H1 (cell line): ENCODE measurements around the gene CELF1. TPM values are rescaled to one million over a fixed set of nuclear protein-coding genes. Genes with fewer than 3 reads are reported as not detected.

ENCODE experiments used
- CTCF ChIA-PET: fragments of 300-600 bp; sonication (Branson Sonifier 250); formaldehyde crosslinking; loops from one replicate; lab custom pipeline; 2021; ENCODE audit not compliant: partially characterized antibody; lab: Charles Lee
- POLR2A ChIA-PET: fragments of 300-600 bp; sonication (Branson Sonifier 250); formaldehyde crosslinking; loops from one replicate; lab custom pipeline; 2021; ENCODE audit warnings: inconsistent platforms; ENCODE audit not compliant: partially characterized antibody; lab: Charles Lee
- DNase-seq, 2 experiments: peaks; one replicate each; pipeline versions ENCODE4 v3.0.0 to v3.0.0-alpha.2; 2010 to 2022; ENCODE audit warnings: low spot score in 2 of 2, low read depth in 1 of 2, mixed read lengths in 1 of 2
- FAIRE-seq: peaks from 2 replicates; lab custom pipeline; 2011; peaks lifted over from hg19 to GRCh38; lab: Jason Lieb, UNC
- H2AFZ ChIP-seq: 2 replicates; pipeline ENCODE4 v1.8.1; 2012; ENCODE audit warnings: low read length, inconsistent platforms
- H2AK5ac ChIP-seq: 2 replicates; pipeline ENCODE4 v1.6.1; 2013; ENCODE audit warnings: low read depth, low read length
- H2BK120ac ChIP-seq: replicated peaks from 2 replicates; pipeline ENCODE3; 2013; ENCODE audit warnings: low read depth, low read length, inconsistent platforms
- H2BK12ac ChIP-seq: 2 replicates; pipeline ENCODE4 v1.6.1; 2013; ENCODE audit warnings: low read depth, low read length
- H2BK15ac ChIP-seq: 2 replicates; pipeline ENCODE4 v1.6.1; 2013; ENCODE audit warnings: low read length
- H2BK20ac ChIP-seq: 2 replicates; pipeline ENCODE4 v1.6.1; 2013; ENCODE audit warnings: low read length
- H2BK5ac ChIP-seq: 2 replicates; pipeline ENCODE4 v1.6.1; 2013; ENCODE audit warnings: low read depth, low read length
- H3K14ac ChIP-seq: 2 replicates; pipeline ENCODE4 v1.6.1; 2013; ENCODE audit warnings: inconsistent platforms; ENCODE audit not compliant: insufficient read length
- H3K18ac ChIP-seq: 2 replicates; pipeline ENCODE4 v1.6.1; 2013; ENCODE audit warnings: low read length; ENCODE audit errors: extremely low read depth
- H3K23ac ChIP-seq: 2 replicates; pipeline ENCODE4 v1.6.1; 2013; ENCODE audit warnings: inconsistent platforms; ENCODE audit not compliant: insufficient read length
- H3K23me2 ChIP-seq: 2 replicates; pipeline ENCODE4 v1.6.1; 2013; ENCODE audit warnings: low read depth, low read length
- H3K27ac ChIP-seq: 2 replicates; pipeline ENCODE4 v1.6.1; 2011; ENCODE audit warnings: low read depth, low read length, inconsistent platforms
- H3K27me3 ChIP-seq, 4 experiments: replicated peaks in 1 of 4; 1 replicate in 1 of 4; 2 replicates in 3 of 4; pipeline versions ENCODE4 v1.6.1 to v1.8.1; 2011 to 2013; ENCODE audit warnings: low read length in 3 of 4, mild to moderate bottlenecking in 3 of 4, inconsistent platforms in 2 of 4, mixed read lengths in 2 of 4, moderate library complexity in 1 of 4; ENCODE audit not compliant: control insufficient read depth in 3 of 4, insufficient read depth in 3 of 4; ENCODE audit errors: extremely low read depth in 1 of 4
- H3K36me3 ChIP-seq, 4 experiments: 2 replicates each; pipeline versions ENCODE4 v1.6.1 to v1.8.1; 2011 to 2013; ENCODE audit warnings: mild to moderate bottlenecking in 4 of 4, low read length in 3 of 4, moderate library complexity in 2 of 4, control low read depth in 1 of 4, inconsistent platforms in 1 of 4; ENCODE audit not compliant: insufficient read depth in 4 of 4, control insufficient read depth in 2 of 4
- H3K4ac ChIP-seq: replicated peaks from 2 replicates; pipeline ENCODE3; 2013; ENCODE audit warnings: low read length, low read depth, mixed read lengths, inconsistent platforms; ENCODE audit not compliant: insufficient read length
- H3K4me1 ChIP-seq, 4 experiments: replicated peaks in 1 of 4; 1 replicate in 1 of 4; 2 replicates in 3 of 4; pipeline versions ENCODE4 v1.6.1 to v1.8.1; 2011 to 2013; ENCODE audit warnings: low read length in 3 of 4, inconsistent platforms in 2 of 4, mixed read lengths in 1 of 4; ENCODE audit not compliant: insufficient read depth in 4 of 4, control insufficient read depth in 3 of 4
- H3K4me2 ChIP-seq, 2 experiments: 2 replicates each; pipeline versions ENCODE4 v1.6.1 to v1.8.1; 2011 to 2013; ENCODE audit warnings: low read depth in 2 of 2, low read length in 2 of 2, control low read depth in 1 of 2, inconsistent platforms in 1 of 2, mild to moderate bottlenecking in 1 of 2; ENCODE audit not compliant: insufficient read depth in 1 of 2
- H3K4me3 ChIP-seq, 4 experiments: fragments of 200-600, 300-600 bp in 1 of 4; sonication (generic), shearing (Covaris generic), sonication (Bioruptor Twin) in 1 of 4; 2 replicates each; pipeline versions ENCODE4 v1.5.1 to v1.8.1; 2011 to 2016; ENCODE audit warnings: low read length in 4 of 4, low read depth in 3 of 4, control low read depth in 2 of 4, inconsistent platforms in 2 of 4, mild to moderate bottlenecking in 2 of 4, mixed read lengths in 1 of 4, moderate library complexity in 1 of 4; ENCODE audit not compliant: insufficient read depth in 2 of 4; ENCODE audit errors: extremely low read depth in 1 of 4
- H3K56ac ChIP-seq: replicated peaks from 2 replicates; pipeline ENCODE3; 2013; ENCODE audit warnings: low read depth, mild to moderate bottlenecking, mixed read lengths, low read length, inconsistent platforms; ENCODE audit not compliant: insufficient read length
- H3K79me1 ChIP-seq: 2 replicates; pipeline ENCODE4 v1.6.1; 2013; ENCODE audit warnings: low read depth, low read length, control low read depth
- H3K79me2 ChIP-seq, 2 experiments: 2 replicates each; pipeline versions ENCODE4 v1.6.1 to v1.8.1; 2012 to 2013; ENCODE audit warnings: low read length in 2 of 2, mild to moderate bottlenecking in 2 of 2, inconsistent platforms in 1 of 2; ENCODE audit not compliant: insufficient read depth in 2 of 2, control insufficient read depth in 1 of 2
- H3K9ac ChIP-seq, 4 experiments: replicated peaks in 1 of 4; 1 replicate in 1 of 4; 2 replicates in 3 of 4; pipeline versions ENCODE4 v1.6.1 to v1.8.1; 2011 to 2013; ENCODE audit warnings: low read depth in 3 of 4, low read length in 3 of 4, control low read depth in 2 of 4, mild to moderate bottlenecking in 2 of 4, moderate library complexity in 2 of 4, inconsistent platforms in 1 of 4; ENCODE audit errors: extremely low read depth in 1 of 4
- H3K9me3 ChIP-seq, 2 experiments: 2 replicates each; pipeline versions ENCODE4 v1.6.1 to v1.8.1; 2012 to 2013; ENCODE audit warnings: mild to moderate bottlenecking in 2 of 2, moderate library complexity in 2 of 2, control low read depth in 1 of 2, inconsistent platforms in 1 of 2, low read depth in 1 of 2, low read length in 1 of 2, mixed read lengths in 1 of 2; ENCODE audit not compliant: insufficient read depth in 2 of 2
- H4K20me1 ChIP-seq, 2 experiments: replicated peaks in 1 of 2; 2 replicates each; pipeline versions ENCODE3 to v1.8.1; 2011 to 2013; ENCODE audit warnings: inconsistent platforms in 2 of 2, low read length in 2 of 2, mild to moderate bottlenecking in 1 of 2; ENCODE audit not compliant: insufficient read depth in 2 of 2, control insufficient read depth in 1 of 2
- H4K5ac ChIP-seq: 2 replicates; pipeline ENCODE4 v1.6.1; 2013; ENCODE audit warnings: low read length, low read depth, mixed read lengths, inconsistent platforms; ENCODE audit not compliant: insufficient read length
- H4K8ac ChIP-seq: 2 replicates; pipeline ENCODE4 v1.8.0; 2013; ENCODE audit warnings: mild to moderate bottlenecking, moderate library complexity, low read length, inconsistent platforms; ENCODE audit not compliant: insufficient read depth; ENCODE audit errors: extremely low read depth
- H4K91ac ChIP-seq: replicated peaks from 2 replicates; pipeline ENCODE3; 2013; ENCODE audit warnings: low read length, mixed read lengths, inconsistent platforms; ENCODE audit not compliant: insufficient read length
- CHD2 ChIP-seq: IDR thresholded peaks from 2 replicates; pipeline ENCODE4 v1.6.1; 2012; ENCODE audit warnings: low read length, improper control_type of control experiment
- JUND ChIP-seq: IDR thresholded peaks from 2 replicates; pipeline ENCODE4 v1.6.1; 2011; ENCODE audit warnings: mild to moderate bottlenecking, improper control_type of control experiment, low read length
- MAFK ChIP-seq: IDR thresholded peaks from 2 replicates; pipeline ENCODE4 v1.6.1; 2012; ENCODE audit warnings: low read depth, mild to moderate bottlenecking, improper control_type of control experiment, low read length
- RNF2 ChIP-seq: fragments of 200-900, 300-1000 bp; sonication (generic); IDR thresholded peaks from 2 replicates; pipeline ENCODE4 v1.7.1; 2016; ENCODE audit warnings: borderline replicate concordance, low read depth, mild to moderate bottlenecking, antibody characterized with exemption, low read length; ENCODE audit not compliant: poor library complexity, severe bottlenecking; ENCODE audit errors: missing control alignments
- SIX5 ChIP-seq: IDR thresholded peaks from 2 replicates; pipeline ENCODE4 v1.6.1; 2011; ENCODE audit warnings: mild to moderate bottlenecking, low read depth, low read length
- SP1 ChIP-seq: IDR thresholded peaks from 2 replicates; pipeline ENCODE4 v1.6.1; 2011; ENCODE audit warnings: low read depth, low read length
- TBP ChIP-seq: IDR thresholded peaks from 2 replicates; pipeline ENCODE4 v1.6.1; 2011; ENCODE audit warnings: low read depth, low read length, improper control_type of control experiment
- TCF12 ChIP-seq: IDR thresholded peaks from 2 replicates; pipeline ENCODE4 v1.6.1; 2011; ENCODE audit warnings: low read depth, mild to moderate bottlenecking, low read length
- TEAD4 ChIP-seq: IDR thresholded peaks from 2 replicates; pipeline ENCODE4 v1.6.1; 2012; ENCODE audit warnings: low read depth, low read length, inconsistent platforms, mixed read lengths
- WGBS, 2 experiments: shearing (Covaris generic) in 1 of 2; methylation state at CpG; one replicate each; pipeline versions ENCODE4 v1.1.6 to v1.1.7; 2013 to 2015; ENCODE audit warnings: low lambda C conversion rate in 2 of 2, mixed read lengths in 2 of 2, inconsistent platforms in 1 of 2, low coverage in 1 of 2, missing lambda C conversion rate in 1 of 2; ENCODE audit not compliant: insufficient replicate concordance in 2 of 2, insufficient coverage in 1 of 2, insufficient read length in 1 of 2; ENCODE audit errors: extremely low coverage in 1 of 2, missing lambda C conversion rate in 1 of 2; 5-methylcytosine and 5-hydroxymethylcytosine counted together
- polyA plus RNA-seq, 7 experiments: library from polyadenylated mRNA; depleted of rRNA in 3 of 7; stranded (reverse) in 5 of 7; unstranded in 2 of 7; fragments of >200 nt in 5 of 7; fragments of 200-250 nt in 2 of 7; gene quantifications; 1 replicate in 5 of 7; 2 replicates in 1 of 7; 4 replicates in 1 of 7; pipeline versions ENCODE4 v1.2.1 to v1.2.3, GENCODE V29; 2011 to 2013; ENCODE audit warnings: missing spikeins in 2 of 7, mixed read lengths in 2 of 7
- total RNA-seq: library from RNA; stranded (reverse); fragmentation: NEBNext Ultra II Directional; extraction: Animal tissue kit (Norgen Biotek cat#: 25700); gene quantifications from 2 replicates; pipeline ENCODE4 v1.2.1, GENCODE V29; 2021
- TF ChIP-seq, protein P1 (sequence below): IDR thresholded peaks from 2 replicates; pipeline ENCODE4 v1.6.1; 2012; ENCODE audit warnings: inconsistent platforms
- TF ChIP-seq, protein P2 (sequence below), 3 experiments: IDR thresholded peaks; 1 replicate in 2 of 3; 2 replicates in 1 of 3; pipeline versions ENCODE4 v1.5.1 to v1.6.1; 2011; ENCODE audit warnings: low read length in 3 of 3, mild to moderate bottlenecking in 3 of 3, inconsistent platforms in 2 of 3, low read depth in 1 of 3, moderate library complexity in 1 of 3; ENCODE audit not compliant: insufficient read depth in 1 of 3; ENCODE audit errors: control extremely low read depth in 1 of 3

The CELF1 gene
- total and polyA plus RNA-seq, 2 of the 8 experiments (the other 6 are each of a cell fraction or from before 2014, with no cell fraction given) = 131 to 197 TPM

DNA sequence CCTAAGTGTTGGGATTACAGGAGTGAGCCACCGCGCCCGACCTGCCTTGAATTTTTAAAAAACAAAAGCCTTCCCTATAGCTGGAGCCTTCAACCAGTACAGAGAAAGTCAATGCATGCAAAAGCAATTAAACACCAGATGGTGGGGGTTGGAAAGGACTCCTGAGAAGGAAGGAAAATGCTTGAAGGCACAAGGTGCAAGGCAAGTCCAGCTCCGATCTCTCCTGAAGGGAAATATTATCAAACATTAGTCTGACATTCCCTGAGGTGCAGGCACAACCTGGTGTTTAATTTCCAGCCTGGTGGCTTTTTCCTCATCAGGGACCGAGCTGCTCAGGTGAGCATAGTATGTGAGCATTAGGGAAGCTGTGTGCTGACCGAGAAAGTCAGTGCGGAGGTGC is 91.1 kb downstream of the CELF1 start:
- CTCF ChIA-PET = interaction anchor here (2.0 kb wide), 1 partner anchor 51 kb away, joined by 5 read pairs; no protein-coding TSS in a partner anchor
- WGBS, 2 experiments = 94% methylated on average over 7 of the region's 7 CpGs; no CpG with 5 or more reads in 1 of the 2 experiments
- Histone ChIP-seq H3K4ac (no peak overlapping the region), H3K4me1 (peaks cover 0 to 5% (median 3%) of the 10 kb centered on the region in 4 experiments; a peak in 5 of 7 replicates), H3K79me1 (peaks cover 3% of the 10 kb centered on the region), H2BK120ac (no peak overlapping the region), H3K27ac (no peak overlapping the region), H4K8ac (no peak overlapping the region), H2AFZ (no peak overlapping the region), H3K23me2 (no peaks in the 10 kb centered on the region), H4K5ac (no peak overlapping the region), H3K18ac (no peak overlapping the region), H4K91ac (no peak overlapping the region), H4K20me1 (peaks cover 0 to 1% of the 10 kb centered on the region in 2 experiments), H3K14ac (no peak overlapping the region), H2AK5ac (no peak overlapping the region), H2BK12ac (no peak overlapping the region), H3K9ac (no peak overlapping the region), H3K56ac (no peak overlapping the region), H3K9me3 (no peaks in the 10 kb centered on the region), H2BK5ac (no peak overlapping the region), H3K23ac (no peak overlapping the region), H3K4me3 (no peak overlapping the region), H2BK15ac (no peak overlapping the region), H2BK20ac (no peak overlapping the region), H3K79me2 (peaks cover 0 to 4% of the 10 kb centered on the region in 2 experiments; a peak in 1 of 4 replicates), H3K4me2 (no peak overlapping the region), H3K36me3 (peaks cover 0 to 12% (median 0%) of the 10 kb centered on the region in 4 experiments; a peak in 2 of 8 replicates), H3K27me3 (no peaks in the 10 kb centered on the region)
- DNase-seq (no peak), FAIRE-seq (no peak)
- POLR2A ChIA-PET = interaction anchor here (1.0 to 2.1 kb wide), 4 partner anchors 10 to 90 kb away, joined by 4 to 8 read pairs (median 4); partner anchors contain the start of gene CELF1
- TF ChIP-seq, protein P1, sequence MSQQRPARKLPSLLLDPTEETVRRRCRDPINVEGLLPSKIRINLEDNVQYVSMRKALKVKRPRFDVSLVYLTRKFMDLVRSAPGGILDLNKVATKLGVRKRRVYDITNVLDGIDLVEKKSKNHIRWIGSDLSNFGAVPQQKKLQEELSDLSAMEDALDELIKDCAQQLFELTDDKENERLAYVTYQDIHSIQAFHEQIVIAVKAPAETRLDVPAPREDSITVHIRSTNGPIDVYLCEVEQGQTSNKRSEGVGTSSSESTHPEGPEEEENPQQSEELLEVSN = no peak
- no peak for TF ChIP-seq CHD2
- TF ChIP-seq SIX5 = no peak
- no peak for TF ChIP-seq SP1
- TF ChIP-seq, protein P2, sequence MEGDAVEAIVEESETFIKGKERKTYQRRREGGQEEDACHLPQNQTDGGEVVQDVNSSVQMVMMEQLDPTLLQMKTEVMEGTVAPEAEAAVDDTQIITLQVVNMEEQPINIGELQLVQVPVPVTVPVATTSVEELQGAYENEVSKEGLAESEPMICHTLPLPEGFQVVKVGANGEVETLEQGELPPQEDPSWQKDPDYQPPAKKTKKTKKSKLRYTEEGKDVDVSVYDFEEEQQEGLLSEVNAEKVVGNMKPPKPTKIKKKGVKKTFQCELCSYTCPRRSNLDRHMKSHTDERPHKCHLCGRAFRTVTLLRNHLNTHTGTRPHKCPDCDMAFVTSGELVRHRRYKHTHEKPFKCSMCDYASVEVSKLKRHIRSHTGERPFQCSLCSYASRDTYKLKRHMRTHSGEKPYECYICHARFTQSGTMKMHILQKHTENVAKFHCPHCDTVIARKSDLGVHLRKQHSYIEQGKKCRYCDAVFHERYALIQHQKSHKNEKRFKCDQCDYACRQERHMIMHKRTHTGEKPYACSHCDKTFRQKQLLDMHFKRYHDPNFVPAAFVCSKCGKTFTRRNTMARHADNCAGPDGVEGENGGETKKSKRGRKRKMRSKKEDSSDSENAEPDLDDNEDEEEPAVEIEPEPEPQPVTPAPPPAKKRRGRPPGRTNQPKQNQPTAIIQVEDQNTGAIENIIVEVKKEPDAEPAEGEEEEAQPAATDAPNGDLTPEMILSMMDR (IDR thresholded peaks at IDR 0.05; ENCODE audit: control extremely low read depth in 1 of 3, insufficient read depth in 1 of 3, low read depth in 1 of 3, low read length in 3 of 3) = no peak
- TF ChIP-seq TCF12 = no peak
- TF ChIP-seq JUND = no peak
- TF ChIP-seq RNF2 = no peak
- TF ChIP-seq TBP = no peak
- TF ChIP-seq MAFK = no peak
- TF ChIP-seq TEAD4 = no peak
